ENCODE results near the gene GFRA4.

Gene GFRA4

DNA sequence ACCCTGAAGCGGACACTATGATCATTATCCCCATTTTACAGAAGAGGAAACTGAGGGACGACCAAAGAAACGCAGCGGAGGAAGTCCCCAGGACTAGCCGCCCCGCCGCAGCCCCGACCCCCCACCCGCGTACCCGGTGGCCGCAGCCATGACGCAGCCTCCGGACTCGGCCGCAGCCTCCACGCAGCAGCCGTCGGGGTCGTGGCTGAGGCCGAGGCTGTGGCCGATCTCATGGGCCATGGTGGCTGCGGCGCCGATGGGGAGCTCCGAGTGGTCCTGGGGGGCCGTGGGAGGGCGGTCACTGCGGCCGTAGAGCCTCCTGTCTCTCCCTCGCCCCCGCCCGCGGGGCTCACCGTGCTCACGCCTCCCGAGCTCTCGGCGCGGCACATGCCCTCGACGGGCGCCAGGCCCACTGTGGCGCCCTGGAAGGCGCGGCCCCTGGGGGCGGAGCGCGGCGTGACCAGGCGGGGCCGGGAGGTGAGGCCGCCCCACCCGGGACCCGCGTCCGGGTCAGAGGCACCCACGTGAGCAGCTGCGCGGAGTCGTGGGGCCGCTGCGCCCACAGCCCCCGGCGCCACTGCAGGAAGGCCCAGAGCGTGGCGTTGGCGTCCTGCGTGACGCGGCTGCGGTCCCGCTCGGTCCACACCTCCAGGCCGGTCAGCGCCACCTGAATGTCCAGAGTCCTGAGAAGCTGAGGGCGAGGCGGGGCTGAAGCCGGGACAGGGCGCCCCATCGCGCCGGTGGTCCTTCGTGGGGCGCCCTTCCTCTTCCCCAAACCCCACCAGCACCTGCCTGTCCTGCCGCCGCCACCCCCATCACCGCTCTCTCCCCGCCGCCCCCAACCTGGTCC lies 10.2 kb upstream of the GFRA4 start:
- no peak for DNase-seq

DNA sequence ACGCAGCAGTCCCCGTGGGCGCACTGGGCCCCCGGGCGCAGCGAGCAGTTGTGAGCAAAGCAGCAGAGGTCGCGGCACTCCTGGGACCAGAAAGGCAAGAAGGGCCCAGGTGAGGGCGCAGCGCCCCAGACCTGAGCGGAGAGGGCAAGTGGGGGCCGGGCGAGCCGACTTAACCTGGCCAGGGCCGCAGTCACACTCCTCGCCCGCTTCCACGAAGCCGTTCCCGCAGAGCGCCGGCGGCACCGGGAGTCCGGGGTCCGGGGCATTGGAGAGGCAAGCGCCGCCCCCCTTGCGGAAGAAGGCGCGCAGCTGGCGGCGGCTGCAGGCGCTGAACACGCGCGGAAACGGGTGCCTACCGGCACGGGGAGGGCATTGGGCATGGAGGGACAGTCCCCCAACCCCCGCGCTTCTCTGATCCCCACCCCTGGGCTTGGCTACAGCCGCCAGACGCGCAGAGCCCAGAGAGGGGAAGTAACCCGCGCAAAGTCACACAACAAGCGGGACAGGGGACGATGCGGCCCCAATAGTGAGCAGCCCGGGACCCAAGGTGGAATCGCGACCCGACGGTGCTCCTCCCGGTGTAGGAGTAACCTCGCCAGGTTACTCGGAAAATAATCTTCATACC lies 9.5 kb upstream of the GFRA4 start:
- DNase-seq = no peak

DNA sequence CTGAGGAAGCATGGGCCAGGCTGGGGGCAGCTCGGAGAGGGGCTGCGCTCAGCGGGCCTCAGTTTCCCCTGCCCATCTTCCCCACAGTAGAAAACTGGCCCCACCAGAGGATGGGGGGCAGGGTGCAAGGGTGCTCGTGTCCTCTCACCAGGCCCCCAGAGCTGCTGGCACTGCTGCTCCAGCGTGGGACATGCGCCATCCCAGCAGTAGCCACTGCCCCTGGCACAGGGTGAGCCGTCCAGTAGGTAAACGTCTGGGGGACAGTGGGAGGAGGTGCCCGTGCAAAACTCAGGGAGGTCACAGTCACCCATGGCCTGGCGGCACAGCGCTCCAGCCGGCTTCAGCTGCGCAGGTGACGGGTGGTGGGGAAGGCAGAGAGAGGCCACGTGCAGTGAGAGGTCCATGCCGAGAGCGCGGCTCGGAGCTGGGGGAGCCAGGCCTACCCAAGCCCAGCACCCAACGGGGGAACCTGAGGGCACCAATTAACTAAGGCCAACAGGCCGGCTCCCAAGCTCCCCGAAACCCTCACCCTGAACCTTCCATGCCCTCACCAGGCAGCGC lies 8.9 kb upstream of the GFRA4 start:
- no peak for DNase-seq

- DNase-seq = no peak
Measured at GRCh38 chr20:3670945-3671344, 7.7 kb upstream of the GFRA4 start.

DNA sequence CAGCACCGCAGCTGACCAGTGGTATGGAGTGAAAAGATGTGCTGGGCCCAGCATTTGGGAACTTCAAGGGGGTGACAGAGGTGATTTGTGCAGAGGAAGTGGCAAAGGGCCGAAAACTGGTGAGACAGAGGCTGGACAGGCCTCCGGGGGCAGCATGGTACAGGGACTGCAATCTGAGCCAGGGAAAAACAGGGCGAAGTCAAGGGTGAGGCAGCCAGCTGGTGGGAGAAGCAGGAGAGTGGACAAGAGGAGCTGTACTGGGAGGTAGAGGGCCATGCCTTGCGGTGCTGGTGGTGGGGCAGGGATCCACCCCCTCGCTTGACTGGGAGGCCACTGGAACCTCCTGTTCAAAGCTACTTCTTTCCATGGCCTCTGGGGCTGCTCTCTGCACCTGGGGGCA lies 7.3 kb upstream of the GFRA4 start:
- DNase-seq = no peak

GRCh38 chr20:3669710-3670367 lies 6.6 kb upstream of the GFRA4 start:
- DNase-seq = no peak

- no peak for DNase-seq
Measured at GRCh38 chr20:3667434-3668037, 4.3 kb upstream of the GFRA4 start.

GRCh38 chr20:3663858-3664257 lies 659 bp upstream of the GFRA4 start:
- no peak for DNase-seq

DNA sequence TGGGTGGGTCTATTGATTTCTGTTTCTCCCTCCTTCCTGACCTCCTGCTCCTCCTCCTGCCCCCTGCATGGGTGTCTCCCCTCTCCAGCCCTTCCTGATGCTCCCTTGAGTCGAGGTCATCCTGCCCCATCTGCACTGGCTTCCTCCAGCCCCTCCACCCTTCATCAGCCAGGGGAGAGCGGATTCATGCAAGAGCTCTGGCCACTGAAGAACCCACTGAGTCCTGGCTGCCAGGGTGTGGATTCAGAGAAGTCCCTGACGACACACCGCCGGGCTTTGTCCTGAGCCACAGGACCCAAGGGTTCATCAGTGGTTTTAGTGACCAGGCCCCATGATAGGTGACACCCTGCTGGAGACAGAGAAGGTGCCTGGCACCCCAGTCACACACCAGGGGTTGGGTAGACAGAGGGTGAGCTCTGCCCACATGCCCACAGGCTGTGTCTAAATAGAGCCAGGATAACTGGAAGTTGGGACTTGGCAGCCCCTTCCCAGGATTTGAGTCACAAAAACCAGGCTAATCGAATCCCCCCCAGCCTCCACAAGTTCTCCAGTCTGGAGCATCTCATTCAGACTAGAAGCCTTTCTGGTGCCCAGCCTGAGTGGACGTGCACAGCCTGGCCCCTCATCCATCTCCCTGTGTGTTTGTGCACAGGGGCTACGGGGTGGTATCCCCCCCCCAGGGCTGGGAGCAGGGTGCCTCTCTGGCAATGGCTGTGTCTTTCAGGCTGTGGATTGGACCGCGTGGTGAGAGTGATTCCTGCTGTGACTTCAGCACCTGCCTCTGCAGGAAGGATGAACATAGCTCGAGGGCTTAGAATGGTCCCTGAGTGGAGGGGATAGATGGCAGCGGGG lies 1.2 kb downstream of the GFRA4 start:
- no peak for DNase-seq

- DNase-seq = peak; percentile 54
Measured at GRCh38 chr20:3661060-3661813, 2.0 kb downstream of the GFRA4 start.

GRCh38 chr20:3660262-3661059 lies 2.7 kb downstream of the GFRA4 start:
- DNase-seq = peak; percentile 52

- no peak for DNase-seq
Measured at GRCh38 chr20:3659492-3660261, 3.5 kb downstream of the GFRA4 start.

GRCh38 chr20:3658716-3659491 lies 4.3 kb downstream of the GFRA4 start:
- no peak for DNase-seq

DNA sequence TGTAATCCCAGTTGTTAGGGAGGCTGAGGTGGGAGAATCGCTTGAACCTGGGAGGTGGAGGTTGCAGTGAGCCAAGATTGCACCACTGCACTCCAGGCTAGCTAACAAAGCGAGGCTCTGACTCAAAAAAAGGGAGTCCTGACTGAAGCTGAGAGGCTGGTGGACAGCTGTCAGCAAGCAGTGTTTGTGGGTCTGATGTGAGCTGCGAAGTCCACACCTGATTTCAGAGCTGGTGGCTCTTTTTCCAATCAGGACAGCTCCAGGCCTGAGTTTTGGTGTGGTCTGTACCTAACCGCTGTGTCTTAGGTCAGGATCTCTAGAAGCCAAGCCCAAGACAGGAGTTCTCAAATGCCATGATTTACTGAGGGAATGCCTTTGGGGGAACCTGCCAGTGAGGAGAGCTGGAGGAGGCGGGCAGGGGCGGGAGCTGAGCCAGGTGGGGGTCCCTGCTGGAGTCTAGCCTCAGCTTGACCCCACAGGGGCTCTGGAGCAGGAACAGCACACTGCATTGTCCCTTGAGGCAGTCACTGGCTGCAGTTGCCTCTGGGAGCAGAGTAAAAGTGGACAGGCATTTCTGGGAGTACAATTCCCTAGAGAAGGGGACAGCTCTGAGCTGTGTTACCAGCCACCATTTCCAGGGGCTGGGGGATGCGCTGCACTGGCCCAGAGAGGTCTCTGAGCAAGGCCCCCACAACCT lies 5.0 kb downstream of the GFRA4 start:
- no peak for DNase-seq

DNA sequence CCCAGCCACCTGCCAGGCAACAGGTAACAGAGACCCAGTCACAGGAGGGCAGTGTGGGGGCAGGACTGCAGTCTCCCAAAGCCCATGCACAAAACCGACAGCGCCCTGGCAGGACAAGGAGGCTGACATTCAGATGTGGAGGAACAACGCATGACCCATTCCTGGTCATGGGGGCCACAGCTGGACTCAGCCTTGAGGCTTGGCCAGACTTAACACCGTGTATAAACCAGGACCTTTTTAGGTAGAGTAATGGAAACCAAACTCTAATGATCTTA lies 8.1 kb downstream of the GFRA4 start:
- DNase-seq = no peak

- no peak for DNase-seq
Measured at GRCh38 chr20:3654326-3655130, 8.7 kb downstream of the GFRA4 start.

DNA sequence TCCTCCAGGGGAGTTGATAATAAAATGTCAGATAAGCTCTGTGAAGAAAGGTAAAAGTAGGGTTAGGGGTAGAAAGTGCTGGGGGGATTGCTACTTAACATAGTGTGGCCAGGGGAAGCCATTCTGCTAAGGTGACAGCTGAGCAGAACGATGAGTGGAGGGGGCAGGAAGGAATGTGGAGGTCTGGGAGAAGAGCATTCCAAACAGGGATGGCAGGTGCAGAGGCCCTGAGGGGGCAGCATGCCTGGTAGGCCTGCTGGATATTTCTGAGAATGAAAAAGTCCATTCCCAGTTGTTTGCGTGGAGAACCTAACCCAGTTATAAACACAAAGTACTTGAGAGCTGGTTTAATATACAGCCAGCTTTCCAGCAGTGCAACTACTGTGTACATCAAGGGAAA lies 9.3 kb downstream of the GFRA4 start:
- peak; percentile 17 for DNase-seq

All from activated CD8-positive, alpha-beta memory T cell treated with anti-CD3 and anti-CD28 coated beads for 24 hours (primary cell).